ENCODE results near the gene GAL.

GAL gene

GRCh38 chr11:68667511-68668500 is 16.5 kb upstream of the GAL start:
- Mint-ChIP-seq H3K4me1 (no peaks in the 10 kb centered on the region), H3K27me3 (peaks cover 10% of the 10 kb centered on the region), H3K27ac (no peak overlapping the region), H3K4me3 (no peak overlapping the region), H3K9me3 (no peaks in the 10 kb centered on the region)
- ATAC-seq: no peak
- DNase-seq: no peak

GRCh38 chr11:68669301-68670090 is 14.8 kb upstream of the GAL start:
- Mint-ChIP-seq H3K9me3 (no peaks in the 10 kb centered on the region), H3K4me3 (no peak overlapping the region), H3K27ac (no peak overlapping the region), H3K4me1 (no peaks in the 10 kb centered on the region), H3K27me3 (peaks cover 7% of the 10 kb centered on the region)
- DNase-seq: no peak
- ATAC-seq: no peak

- Mint-ChIP-seq H3K4me1 (no peaks in the 10 kb centered on the region), H3K4me3 (no peak overlapping the region), H3K27me3 (no peaks in the 10 kb centered on the region), H3K27ac (no peak overlapping the region), H3K9me3 (no peaks in the 10 kb centered on the region)
- ATAC-seq (no peak), DNase-seq (no peak)
Measured at GRCh38 chr11:68670208-68670992, 13.9 kb upstream of the GAL start.

- ATAC-seq (no peak), DNase-seq (no peak)
- Mint-ChIP-seq H3K4me3 (no peak overlapping the region), H3K27me3 (no peaks in the 10 kb centered on the region), H3K9me3 (no peaks in the 10 kb centered on the region), H3K27ac (no peak overlapping the region), H3K4me1 (no peaks in the 10 kb centered on the region)
Measured at GRCh38 chr11:68673306-68673945, 10.9 kb upstream of the GAL start.

- Mint-ChIP-seq H3K27me3 (no peaks in the 10 kb centered on the region), H3K27ac (no peak overlapping the region), H3K9me3 (no peaks in the 10 kb centered on the region), H3K4me3 (no peak overlapping the region), H3K4me1 (no peaks in the 10 kb centered on the region)
- DNase-seq (no peak), ATAC-seq (no peak)
Measured at GRCh38 chr11:68673991-68674390, 10.4 kb upstream of the GAL start.

- Mint-ChIP-seq H3K27ac (no peak overlapping the region), H3K9me3 (no peaks in the 10 kb centered on the region), H3K27me3 (no peaks in the 10 kb centered on the region), H3K4me3 (no peak overlapping the region), H3K4me1 (no peaks in the 10 kb centered on the region)
- no peak for ATAC-seq
- no peak for DNase-seq
Measured at GRCh38 chr11:68674461-68674860, 9.9 kb upstream of the GAL start.

GRCh38 chr11:68677432-68677831 is 6.9 kb upstream of the GAL start:
- H3K4me3 Mint-ChIP-seq: no peak overlapping the region
- H3K27me3 Mint-ChIP-seq: peaks cover 3% of the 10 kb centered on the region
- H3K27ac Mint-ChIP-seq: no peak overlapping the region
- ATAC-seq (no peak), DNase-seq (no peak)
- no peaks in the 10 kb centered on the region for H3K4me1 Mint-ChIP-seq
- no peaks in the 10 kb centered on the region for H3K9me3 Mint-ChIP-seq

GRCh38 chr11:68678031-68678441 is 6.3 kb upstream of the GAL start:
- Mint-ChIP-seq H3K9me3 (no peaks in the 10 kb centered on the region), H3K27ac (no peak overlapping the region), H3K27me3 (peaks cover 9% of the 10 kb centered on the region), H3K4me3 (no peak overlapping the region), H3K4me1 (peaks cover 6% of the 10 kb centered on the region)
- ATAC-seq (no peak), DNase-seq (no peak)

GRCh38 chr11:68680541-68681231 is 3.7 kb upstream of the GAL start:
- H3K4me3 Mint-ChIP-seq: no peak overlapping the region
- H3K4me1 Mint-ChIP-seq: peaks cover 8% of the 10 kb centered on the region
- no peak overlapping the region for H3K27ac Mint-ChIP-seq
- ATAC-seq (no peak), DNase-seq (no peak)
- no peaks in the 10 kb centered on the region for H3K9me3 Mint-ChIP-seq
- H3K27me3 Mint-ChIP-seq: peaks cover 33% of the 10 kb centered on the region

- H3K4me3 Mint-ChIP-seq: no peak overlapping the region
- H3K4me1 Mint-ChIP-seq: peaks cover 8% of the 10 kb centered on the region
- no peaks in the 10 kb centered on the region for H3K9me3 Mint-ChIP-seq
- no peak for DNase-seq
- H3K27ac Mint-ChIP-seq: no peak overlapping the region
- no peak for ATAC-seq
- peaks cover 51% of the 10 kb centered on the region for H3K27me3 Mint-ChIP-seq
Measured at GRCh38 chr11:68682531-68682961, 1.8 kb upstream of the GAL start.

- ATAC-seq (no peak), DNase-seq (no peak)
- Mint-ChIP-seq H3K27me3 (peaks cover 57% of the 10 kb centered on the region), H3K4me3 (no peak overlapping the region), H3K9me3 (no peaks in the 10 kb centered on the region), H3K27ac (no peak overlapping the region), H3K4me1 (peaks cover 8% of the 10 kb centered on the region)
Measured at GRCh38 chr11:68683121-68683520, 1.2 kb upstream of the GAL start.

- peaks cover 60% of the 10 kb centered on the region for H3K27me3 Mint-ChIP-seq
- peak overlapping the region in 1 of 2 donors; percentile 9 for H3K4me3 Mint-ChIP-seq
- ATAC-seq: peak; percentile 21
- no peak overlapping the region for H3K27ac Mint-ChIP-seq
- no peak for DNase-seq
- H3K4me1 Mint-ChIP-seq: peaks cover 8% of the 10 kb centered on the region
- H3K9me3 Mint-ChIP-seq: no peaks in the 10 kb centered on the region
Measured at GRCh38 chr11:68683536-68684384, 584 bp upstream of the GAL start.

- no peaks in the 10 kb centered on the region for H3K9me3 Mint-ChIP-seq
- ATAC-seq (no peak), DNase-seq (no peak)
- peaks cover 22% of the 10 kb centered on the region for H3K4me1 Mint-ChIP-seq
- peaks cover 70% of the 10 kb centered on the region for H3K27me3 Mint-ChIP-seq
- peak overlapping the region; percentile 30 to 53 for H3K4me3 Mint-ChIP-seq
- no peak overlapping the region for H3K27ac Mint-ChIP-seq
Measured at GRCh38 chr11:68685656-68686380, 1.5 kb downstream of the GAL start.

Data from stimulated activated naive CD8-positive, alpha-beta T cell treated with anti-CD3 and anti-CD28 coated beads, Interleukin-15, amount 100 ng/mL, for 72 hours (primary cell).